Measurements from ENCODE around the gene FAM120B.

The FAM120B gene

DNA sequence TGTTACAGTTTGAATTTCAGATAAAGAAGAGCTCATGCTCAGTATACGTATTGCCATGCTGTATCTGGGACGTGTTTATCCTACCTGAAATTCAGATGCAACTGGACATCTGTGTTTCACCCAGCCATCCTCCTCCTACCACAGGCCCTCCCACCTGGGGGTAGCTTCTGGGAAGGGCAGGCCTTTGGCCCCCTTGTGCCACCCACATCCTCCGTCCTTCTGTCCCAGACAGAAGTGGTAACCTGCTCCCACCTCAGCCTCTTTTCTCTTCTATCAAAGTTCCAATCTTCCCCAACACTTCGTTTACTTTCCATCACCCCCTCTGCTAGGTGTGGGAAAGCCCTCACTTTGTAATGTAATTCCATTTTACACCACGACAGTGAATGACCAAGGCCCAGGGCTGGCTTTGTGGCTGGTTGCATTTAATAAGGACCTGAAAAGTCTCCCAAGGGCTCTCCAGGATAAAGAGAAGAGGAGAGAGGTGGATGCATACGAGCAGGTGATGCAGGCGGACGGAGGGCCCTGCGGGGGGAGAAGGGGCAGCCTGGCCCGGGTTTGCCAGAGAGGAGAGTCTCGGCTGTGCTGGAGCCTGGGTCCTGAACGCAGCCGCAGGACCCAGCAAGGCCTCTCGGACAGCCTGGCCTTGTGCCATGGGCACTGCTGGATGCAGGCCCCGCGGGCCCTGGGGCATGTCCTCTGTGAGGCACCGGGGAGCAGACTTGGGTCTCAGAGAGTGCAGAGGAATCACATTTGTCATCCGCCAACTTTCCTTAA lies 148.1 kb downstream of the FAM120B start:
- no peak for DNase-seq (ENCODE audit: low read depth, low spot score)
- H3K4me3 ChIP-seq (ENCODE audit: low read depth, low read length), result no peak overlapping the region
- in situ Hi-C loops (cut with HindIII; ENCODE audit: low sequenced_read_pairs), result no loop called here
- TF ChIP-seq CTCF (IDR thresholded peaks at IDR 0.05; ENCODE audit: low read depth, low read length), result no peak

DNA sequence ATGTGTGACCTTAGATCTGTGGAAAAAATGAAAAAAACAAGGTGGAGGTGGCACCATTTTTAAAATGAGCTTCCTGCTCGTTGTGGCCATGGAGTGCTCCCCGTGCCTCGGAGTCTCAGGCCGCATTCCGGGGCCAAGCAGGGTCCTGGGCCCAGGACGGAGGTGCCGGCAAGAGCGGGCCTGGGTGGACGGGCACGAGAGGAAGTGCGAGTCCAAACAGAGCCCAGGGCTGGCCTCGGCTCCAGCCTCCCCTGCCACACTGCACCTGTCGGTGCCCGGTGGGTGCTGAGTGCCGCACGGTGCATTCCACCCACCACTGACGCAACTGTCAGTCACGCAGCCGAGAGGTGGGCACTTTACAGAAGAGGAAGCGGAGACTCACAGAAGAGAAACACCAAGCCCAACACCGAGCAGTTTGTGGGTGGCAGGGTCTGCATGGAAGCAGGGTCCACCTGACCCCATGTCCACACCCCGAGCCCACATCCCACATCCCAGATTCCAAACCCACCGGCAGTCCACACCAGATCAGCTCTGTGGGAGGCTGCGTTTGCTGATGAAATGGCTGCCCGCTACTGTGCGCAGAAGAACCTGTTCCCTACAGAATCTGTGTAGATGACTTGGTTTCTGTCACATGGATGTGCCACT lies 148.9 kb downstream of the FAM120B start:
- no peak for TF ChIP-seq CTCF (IDR thresholded peaks at IDR 0.05; ENCODE audit: low read depth, low read length)
- H3K4me3 ChIP-seq (ENCODE audit: low read depth, low read length), result no peak overlapping the region
- no peak for DNase-seq (ENCODE audit: low read depth, low spot score)
- in situ Hi-C loops (cut with HindIII; ENCODE audit: low sequenced_read_pairs), result no loop called here

- no peak for TF ChIP-seq CTCF (IDR thresholded peaks at IDR 0.05; ENCODE audit: low read depth, low read length)
- no peak for DNase-seq (ENCODE audit: low read depth, low spot score)
- H3K4me3 ChIP-seq (ENCODE audit: low read depth, low read length), result no peak overlapping the region
- in situ Hi-C loops (cut with HindIII; ENCODE audit: low sequenced_read_pairs), result no loop called here
Observed at GRCh38 chr6:170456334-170456733, 149.8 kb downstream of the FAM120B start.

Measured in astrocyte of the spinal cord (primary cell).